Spinal cord (tissue), 10 donors: ENCODE measurements around the gene CTCF. TPM values are rescaled to one million over a fixed set of nuclear protein-coding genes. Genes with fewer than 3 reads are reported as not detected.

Experiments
- DNase-seq, 6 donors: peaks; one replicate each; pipeline versions ENCODE4 v3.0.0 to v3.0.0-alpha.2; 2013 to 2015; ENCODE audit warnings: low spot score in 6 of 6, low read depth in 4 of 6
- H3K27ac ChIP-seq: one replicate; pipeline ENCODE4 v1.5.1; 2013; ENCODE audit warnings: low read depth, low read length, control low read depth
- H3K27me3 ChIP-seq: one replicate; pipeline ENCODE4 v1.6.1; 2013; ENCODE audit warnings: low read length; ENCODE audit not compliant: control insufficient read depth, insufficient read depth
- H3K36me3 ChIP-seq: one replicate; pipeline ENCODE4 v1.6.1; 2013; ENCODE audit warnings: low read length; ENCODE audit not compliant: control insufficient read depth, insufficient read depth
- H3K4me1 ChIP-seq: one replicate; pipeline ENCODE4 v1.6.1; 2013; ENCODE audit warnings: low read length; ENCODE audit not compliant: control insufficient read depth, insufficient read depth
- H3K4me3 ChIP-seq: one replicate; pipeline ENCODE4 v1.5.1; 2013; ENCODE audit warnings: low read depth, low read length, control low read depth
- H3K9me3 ChIP-seq: one replicate; pipeline ENCODE4 v1.6.1; 2013; ENCODE audit warnings: low read length; ENCODE audit not compliant: control insufficient read depth, insufficient read depth
- WGBS: methylation state at CpG from one replicate; pipeline ENCODE4 v1.1.5; 2013; ENCODE audit warnings: missing lambda C conversion rate; ENCODE audit not compliant: insufficient coverage; 5-methylcytosine and 5-hydroxymethylcytosine counted together
- polyA plus RNA-seq, 2 donors: library from polyadenylated mRNA; unstranded; fragments of 120-200 nt; gene quantifications; one replicate each; pipeline ENCODE4 v1.2.1, GENCODE V29; 2013; ENCODE audit not compliant: insufficient read length in 2 of 2
- total RNA-seq, 2 donors: library from RNA; depleted of rRNA in 1 of 2; stranded (reverse); fragments of 120-200 nt in 1 of 2; fragments of >200 nt in 1 of 2; gene quantifications; one replicate each; pipeline versions ENCODE4 v1.2.3 to v1.2.4, GENCODE V29; 2013 to 2014
- donor health status: healthy.

The CTCF gene
- total and polyA plus RNA-seq, 4 donors = 39.7 to 65.1 (median 51.6) TPM

DNA sequence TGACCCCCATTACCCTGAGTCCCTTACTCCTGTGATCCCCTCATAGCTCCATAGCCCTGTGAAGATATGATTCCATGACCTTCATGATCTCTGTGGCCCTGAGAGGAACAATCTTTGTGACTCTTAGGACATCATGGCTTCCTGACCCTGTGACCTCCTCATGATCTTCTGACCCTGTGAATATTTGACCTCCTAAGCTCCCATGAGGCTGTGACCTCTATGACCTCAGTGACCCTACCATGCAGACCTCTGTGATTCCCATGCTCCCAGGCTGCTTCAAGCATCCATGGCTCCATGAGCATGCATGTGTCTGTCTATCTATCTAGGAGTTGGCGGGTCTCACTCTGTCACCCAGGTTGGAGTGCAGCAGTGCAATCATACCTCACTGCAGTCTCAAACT, 21.6 kb upstream of the CTCF start:
- DNase-seq = no peak
- peaks cover 34% of the 10 kb centered on the region for H3K4me1 ChIP-seq
- H3K27ac ChIP-seq = no peak overlapping the region
- peaks cover 72% of the 10 kb centered on the region for H3K36me3 ChIP-seq
- 91% methylated on average over 1 of the region's 1 CpG for WGBS
- H3K27me3 ChIP-seq = peaks cover 2% of the 10 kb centered on the region
- no peak overlapping the region for H3K4me3 ChIP-seq
- no peaks in the 10 kb centered on the region for H3K9me3 ChIP-seq

DNA sequence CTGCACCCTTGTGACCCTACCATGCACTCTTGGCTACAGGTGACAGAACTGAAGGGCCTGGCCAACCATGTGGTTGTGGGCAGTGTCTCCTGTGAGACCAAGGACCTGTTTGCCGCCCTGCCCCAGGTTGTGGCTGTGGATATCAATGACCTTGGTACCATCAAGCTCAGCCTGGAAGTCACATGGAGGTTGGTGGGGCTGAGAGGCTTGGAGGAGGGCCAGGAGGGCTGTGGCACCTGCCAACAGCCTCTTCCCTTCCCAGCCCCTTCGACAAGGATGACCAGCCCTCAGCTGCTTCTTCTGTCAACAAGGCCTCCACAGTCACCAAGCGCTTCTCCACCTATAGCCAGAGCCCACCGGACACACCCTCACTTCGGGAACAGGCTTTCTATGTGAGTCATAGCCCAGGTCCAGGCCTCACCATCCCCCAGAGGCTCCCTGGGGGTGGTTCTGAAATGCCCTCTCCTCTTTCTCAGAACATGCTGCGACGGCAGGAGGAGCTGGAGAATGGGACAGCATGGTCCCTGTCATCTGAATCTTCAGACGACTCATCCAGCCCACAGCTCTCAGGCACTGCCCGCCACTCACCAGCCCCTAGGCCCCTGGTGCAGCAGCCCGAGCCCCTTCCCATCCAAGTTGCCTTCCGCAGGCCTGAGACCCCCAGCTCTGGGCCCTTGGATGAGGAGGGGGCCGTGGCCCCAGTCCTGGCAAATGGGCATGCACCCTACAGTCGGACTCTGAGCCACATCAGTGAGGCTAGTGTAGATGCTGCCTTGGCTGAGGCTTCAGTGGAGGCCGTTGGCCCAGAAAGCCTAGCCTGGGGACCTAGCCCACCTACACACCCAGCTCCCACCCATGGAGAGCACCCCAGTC, 20.7 kb upstream of the CTCF start:
- WGBS = 91% methylated on average over 13 of the region's 14 CpGs
- peaks cover 2% of the 10 kb centered on the region for H3K27me3 ChIP-seq

DNA sequence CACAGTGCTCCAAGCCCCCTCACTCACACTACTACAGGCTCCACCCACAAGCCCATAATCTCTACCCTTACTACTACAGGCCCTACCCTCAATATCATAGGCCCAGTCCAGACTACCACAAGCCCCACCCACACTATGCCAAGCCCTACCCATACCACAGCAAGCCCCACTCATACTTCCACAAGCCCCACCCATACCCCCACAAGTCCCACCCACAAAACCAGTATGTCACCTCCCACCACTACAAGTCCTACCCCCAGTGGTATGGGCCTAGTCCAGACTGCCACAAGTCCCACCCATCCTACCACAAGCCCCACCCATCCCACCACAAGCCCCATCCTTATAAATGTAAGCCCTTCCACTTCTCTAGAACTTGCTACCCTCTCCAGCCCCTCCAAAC, 19.9 kb upstream of the CTCF start:
- Histone ChIP-seq H3K9me3 (no peaks in the 10 kb centered on the region), H3K27ac (no peak overlapping the region), H3K36me3 (peaks cover 89% of the 10 kb centered on the region), H3K4me3 (no peak overlapping the region), H3K4me1 (peaks cover 38% of the 10 kb centered on the region), H3K27me3 (no peaks in the 10 kb centered on the region)
- DNase-seq = no peak

More for the DNA sequence above, 20.7 kb upstream of the CTCF start:
- Histone ChIP-seq H3K4me3 (no peak overlapping the region), H3K27ac (no peak overlapping the region), H3K9me3 (no peaks in the 10 kb centered on the region), H3K36me3 (peaks cover 80% of the 10 kb centered on the region), H3K4me1 (peaks cover 38% of the 10 kb centered on the region)
- DNase-seq = no peak

DNA sequence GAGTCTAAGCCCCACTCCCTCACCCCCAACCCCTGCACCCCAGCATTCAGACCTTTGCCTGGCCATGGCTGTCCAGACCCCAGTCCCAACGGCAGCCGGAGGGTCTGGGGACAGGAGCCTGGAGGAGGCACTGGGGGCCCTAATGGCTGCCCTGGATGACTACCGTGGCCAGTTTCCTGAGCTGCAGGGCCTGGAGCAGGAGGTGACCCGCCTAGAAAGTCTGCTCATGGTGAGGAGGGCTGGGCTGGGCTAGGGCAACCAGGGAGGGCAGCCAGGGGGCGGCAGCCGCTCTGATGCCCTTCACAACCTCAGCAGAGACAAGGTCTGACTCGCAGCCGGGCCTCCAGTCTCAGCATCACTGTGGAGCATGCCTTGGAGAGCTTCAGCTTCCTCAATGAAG, 19.3 kb upstream of the CTCF start:
- H3K4me1 ChIP-seq = peaks cover 38% of the 10 kb centered on the region
- no peak overlapping the region for H3K27ac ChIP-seq
- WGBS = 91% methylated on average over 8 of the region's 8 CpGs
- H3K27me3 ChIP-seq = no peaks in the 10 kb centered on the region
- no peak overlapping the region for H3K4me3 ChIP-seq
- H3K9me3 ChIP-seq = no peaks in the 10 kb centered on the region
- DNase-seq = no peak
- peaks cover 94% of the 10 kb centered on the region for H3K36me3 ChIP-seq

DNA sequence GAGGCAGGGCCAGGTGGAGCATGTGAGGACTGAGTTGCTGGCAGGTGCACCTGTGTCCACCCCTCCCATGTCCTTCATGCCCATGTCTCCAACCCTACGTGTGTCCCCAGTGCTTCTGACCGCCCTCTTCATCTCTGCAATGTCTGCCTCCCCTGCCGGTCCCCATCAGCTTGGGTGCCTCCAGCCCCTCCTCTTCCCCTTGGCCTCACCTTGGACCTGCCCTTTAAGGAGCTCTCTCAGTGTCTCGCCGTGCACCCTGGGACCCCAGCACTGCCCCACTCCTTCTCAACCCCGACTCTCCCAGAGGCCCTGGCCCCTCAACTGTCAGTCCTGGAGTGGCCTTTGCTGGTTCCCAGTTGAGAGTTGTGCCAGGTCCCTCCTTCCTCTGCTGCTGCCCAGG, 18.7 kb upstream of the CTCF start:
- Histone ChIP-seq H3K9me3 (no peaks in the 10 kb centered on the region), H3K27me3 (no peaks in the 10 kb centered on the region), H3K4me3 (no peak overlapping the region), H3K36me3 (peaks cover 95% of the 10 kb centered on the region), H3K4me1 (peaks cover 32% of the 10 kb centered on the region), H3K27ac (no peak overlapping the region)
- 85% methylated on average over 6 of the region's 6 CpGs for WGBS
- no peak for DNase-seq

DNA sequence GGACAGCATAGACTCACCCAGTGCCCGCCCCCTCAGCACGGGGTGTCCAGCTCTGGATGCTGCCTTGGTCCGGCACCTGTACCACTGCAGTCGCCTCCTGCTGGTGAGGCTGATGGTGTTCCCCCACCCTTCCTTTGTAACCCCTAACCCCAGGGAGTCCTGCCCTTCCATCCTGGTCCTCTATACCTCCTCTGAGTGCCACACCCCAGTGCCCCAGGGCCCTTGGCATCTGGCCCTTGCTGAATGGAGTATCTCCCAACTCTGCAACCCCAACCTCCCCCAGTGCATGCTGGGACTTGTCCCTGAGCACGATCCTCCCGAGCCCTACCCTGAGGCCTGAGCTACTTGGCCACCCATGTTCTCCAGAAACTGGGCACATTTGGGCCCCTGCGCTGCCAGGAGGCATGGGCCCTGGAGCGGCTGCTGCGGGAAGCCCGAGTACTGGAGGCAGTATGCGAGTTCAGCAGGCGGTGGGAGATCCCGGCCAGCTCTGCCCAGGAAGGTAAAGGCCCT, 17.9 kb upstream of the CTCF start:
- WGBS = 92% methylated on average over 13 of the region's 13 CpGs
- DNase-seq = no peak
- no peak overlapping the region for H3K4me3 ChIP-seq
- H3K4me1 ChIP-seq = peaks cover 27% of the 10 kb centered on the region
- H3K27ac ChIP-seq = no peak overlapping the region
- H3K36me3 ChIP-seq = peaks cover 96% of the 10 kb centered on the region
- no peaks in the 10 kb centered on the region for H3K9me3 ChIP-seq
- H3K27me3 ChIP-seq = no peaks in the 10 kb centered on the region

DNA sequence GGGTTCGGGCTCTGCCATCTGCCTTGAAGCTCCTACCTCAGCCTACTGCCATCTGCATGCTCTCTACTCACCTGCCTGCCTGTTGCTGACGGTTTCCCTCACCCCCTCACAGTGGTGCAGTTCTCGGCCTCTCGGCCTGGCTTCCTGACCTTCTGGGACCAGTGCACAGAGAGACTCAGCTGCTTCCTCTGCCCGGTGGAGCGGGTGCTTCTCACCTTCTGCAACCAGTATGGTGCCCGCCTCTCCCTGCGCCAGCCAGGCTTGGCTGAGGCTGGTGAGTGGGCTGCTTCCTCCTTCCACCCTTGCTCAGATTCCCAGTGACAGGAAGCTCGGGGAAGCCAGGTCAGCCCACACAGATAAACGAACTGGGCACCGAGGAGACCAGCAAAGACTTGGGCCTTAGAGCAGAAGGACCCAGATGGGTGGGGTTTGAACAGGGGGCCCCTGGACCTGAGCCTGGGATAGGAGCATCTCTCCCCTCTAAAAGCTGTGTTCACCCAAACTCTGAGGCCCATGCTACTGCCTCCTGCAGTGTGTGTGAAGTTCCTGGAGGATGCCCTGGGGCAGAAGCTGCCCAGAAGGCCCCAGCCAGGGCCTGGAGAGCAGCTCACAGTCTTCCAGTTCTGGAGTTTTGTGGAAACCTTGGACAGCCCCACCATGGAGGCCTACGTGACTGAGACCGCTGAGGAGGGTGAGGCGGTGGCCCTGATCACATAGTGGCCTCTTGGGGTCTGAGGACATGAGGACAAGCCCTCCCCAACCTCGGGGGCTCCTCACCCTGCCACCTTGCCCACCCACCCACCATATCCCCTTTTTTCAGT, 17.3 kb upstream of the CTCF start:
- 92% methylated on average over 11 of the region's 15 CpGs for WGBS
- H3K27me3 ChIP-seq = no peaks in the 10 kb centered on the region
- H3K27ac ChIP-seq = no peak overlapping the region
- no peak overlapping the region for H3K4me3 ChIP-seq
- H3K36me3 ChIP-seq = peaks cover 90% of the 10 kb centered on the region
- peaks cover 30% of the 10 kb centered on the region for H3K4me1 ChIP-seq
- DNase-seq = no peak
- H3K9me3 ChIP-seq = no peaks in the 10 kb centered on the region

DNA sequence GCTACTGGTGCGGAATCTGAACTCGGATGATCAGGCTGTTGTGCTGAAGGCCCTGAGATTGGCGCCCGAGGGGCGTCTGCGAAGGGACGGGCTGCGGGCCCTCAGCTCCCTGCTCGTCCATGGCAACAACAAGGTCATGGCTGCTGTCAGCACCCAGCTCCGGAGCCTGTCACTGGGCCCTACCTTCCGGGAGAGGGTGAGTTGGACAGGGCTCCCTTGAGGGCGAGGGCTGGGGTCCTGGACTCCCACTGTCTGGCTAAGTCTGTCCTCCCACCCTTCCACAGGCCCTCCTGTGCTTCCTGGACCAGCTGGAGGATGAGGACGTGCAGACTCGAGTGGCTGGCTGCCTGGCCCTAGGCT, 16.7 kb upstream of the CTCF start:
- Histone ChIP-seq H3K36me3 (peaks cover 86% of the 10 kb centered on the region), H3K4me1 (peaks cover 30% of the 10 kb centered on the region), H3K4me3 (no peak overlapping the region), H3K27ac (no peak overlapping the region), H3K27me3 (no peaks in the 10 kb centered on the region), H3K9me3 (no peaks in the 10 kb centered on the region)
- 95% methylated on average over 14 of the region's 14 CpGs for WGBS
- no peak for DNase-seq

DNA sequence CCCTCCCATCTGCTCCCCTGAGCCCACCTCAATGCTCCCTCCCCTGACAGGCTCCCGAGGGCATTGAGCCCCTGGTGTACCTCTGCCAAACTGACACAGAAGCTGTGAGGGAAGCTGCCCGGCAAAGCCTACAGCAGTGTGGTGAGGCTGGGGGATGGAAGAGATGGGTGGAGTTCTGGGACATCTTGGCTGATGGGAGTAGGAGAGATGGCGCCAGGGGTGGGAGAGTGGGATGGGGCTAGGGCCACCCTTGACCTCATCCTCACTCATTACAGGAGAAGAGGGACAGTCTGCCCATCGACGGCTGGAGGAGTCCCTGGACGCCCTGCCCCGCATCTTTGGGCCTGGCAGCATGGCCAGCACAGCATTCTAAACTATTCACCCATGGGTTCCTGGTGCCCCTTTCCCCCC, 16.2 kb upstream of the CTCF start:
- peaks cover 84% of the 10 kb centered on the region for H3K36me3 ChIP-seq
- peaks cover 30% of the 10 kb centered on the region for H3K4me1 ChIP-seq
- WGBS = 87% methylated on average over 5 of the region's 7 CpGs
- no peak overlapping the region for H3K4me3 ChIP-seq
- no peak overlapping the region for H3K27ac ChIP-seq
- DNase-seq = no peak
- H3K9me3 ChIP-seq = no peaks in the 10 kb centered on the region
- no peaks in the 10 kb centered on the region for H3K27me3 ChIP-seq
